B cell (primary cell): ENCODE results near the gene HADH. TPM values are rescaled to one million over a fixed set of nuclear protein-coding genes. Genes with fewer than 3 reads are reported as not detected.

ENCODE experiments used
- ATAC-seq: fragments of 200-7000 bp; cut with Tn5 transposase; one replicate; pipeline ENCODE4 v1.10.0; 2021; ENCODE audit warnings: low read depth, mild to moderate bottlenecking, moderate number of reproducible peaks, moderate library complexity
- CTCF ChIA-PET: fragments of 350-600 bp; sonication (Branson Sonifier 250); formaldehyde crosslinking; loops from one replicate; lab custom pipeline; 2021; ENCODE audit warnings: antibody characterized with exemption, inconsistent platforms; lab: Charles Lee
- POLR2A ChIA-PET: fragments of 350-600 bp; sonication (Branson Sonifier 250); formaldehyde crosslinking; loops from one replicate; lab custom pipeline; 2021; ENCODE audit warnings: antibody characterized with exemption; lab: Charles Lee
- DNase-seq: peaks from one replicate; pipeline ENCODE4 v3.0.0; 2013
- H2AFZ ChIP-seq: 2 replicates; pipeline ENCODE4 v1.6.1; 2012; ENCODE audit warnings: mild to moderate bottlenecking, low read depth, low read length; ENCODE audit not compliant: insufficient read depth, poor library complexity, severe bottlenecking
- H3K27ac ChIP-seq, 2 donors: 1 replicate in 1 of 2; 2 replicates in 1 of 2; pipeline ENCODE4 v1.5.1; 2012 to 2013; ENCODE audit warnings: low read length in 2 of 2, mild to moderate bottlenecking in 2 of 2, moderate library complexity in 1 of 2
- H3K27me3 ChIP-seq, 4 experiments: fragments of 200-600 bp in 1 of 4; sonication (generic) in 1 of 4; replicated peaks in 1 of 4; 1 replicate in 2 of 4; 2 replicates in 2 of 4; pipeline versions ENCODE4 v1.6.1 to v1.7.0; 2013 to 2016; ENCODE audit warnings: low read length in 3 of 4, mild to moderate bottlenecking in 2 of 4, mixed read lengths in 1 of 4, moderate library complexity in 1 of 4; ENCODE audit not compliant: insufficient read depth in 4 of 4, control insufficient read depth in 3 of 4; ENCODE audit errors: control extremely low read depth in 1 of 4
- H3K36me3 ChIP-seq, 2 experiments: replicated peaks in 1 of 2; 1 replicate in 1 of 2; 2 replicates in 1 of 2; pipeline versions ENCODE4 v1.6.1 to v1.7.1; 2013; ENCODE audit warnings: low read length in 1 of 2; ENCODE audit not compliant: insufficient read depth in 2 of 2, control insufficient read depth in 1 of 2; ENCODE audit errors: control extremely low read depth in 1 of 2, extremely low read depth in 1 of 2
- H3K4me1 ChIP-seq, 2 donors: fragments of 200-600 bp in 1 of 2; sonication (generic) in 1 of 2; 1 replicate in 1 of 2; 2 replicates in 1 of 2; pipeline versions ENCODE4 v1.5.1 to v1.6.1; 2013 to 2017; ENCODE audit warnings: low read length in 2 of 2; ENCODE audit not compliant: control insufficient read depth in 2 of 2, insufficient read depth in 2 of 2
- H3K4me2 ChIP-seq: replicated peaks from 2 replicates; pipeline ENCODE3; 2012; ENCODE audit warnings: mild to moderate bottlenecking, low read depth, low read length; ENCODE audit not compliant: poor library complexity, severe bottlenecking
- H3K4me3 ChIP-seq, 5 experiments: fragments of 200-600 bp in 1 of 5; sonication (generic) in 1 of 5; 1 replicate in 3 of 5; 2 replicates in 2 of 5; pipeline versions ENCODE4 v1.5.1 to v1.7.0; 2011 to 2016; ENCODE audit warnings: low read length in 4 of 5, mild to moderate bottlenecking in 4 of 5, low read depth in 2 of 5, control low read depth in 1 of 5, moderate library complexity in 1 of 5; ENCODE audit not compliant: insufficient read depth in 1 of 5; ENCODE audit errors: control extremely low read depth in 1 of 5, extremely low read depth in 1 of 5
- H3K79me2 ChIP-seq: fragments of 200-600 bp; sonication (generic); one replicate; pipeline ENCODE4 v1.6.0; 2016; ENCODE audit warnings: low read length; ENCODE audit not compliant: control insufficient read depth, insufficient read depth
- H3K9ac ChIP-seq: fragments of 200-600 bp; sonication (generic); 2 replicates; pipeline ENCODE4 v1.6.1; 2017; ENCODE audit warnings: mild to moderate bottlenecking, low read length, moderate library complexity
- H3K9me3 ChIP-seq, 3 donors: one replicate each; pipeline versions ENCODE4 v1.6.1 to v1.7.1; 2013; ENCODE audit warnings: low read length in 2 of 3; ENCODE audit not compliant: control insufficient read depth in 2 of 3, insufficient read depth in 1 of 3; ENCODE audit errors: control extremely low read depth in 1 of 3
- H4K20me1 ChIP-seq: 2 replicates; pipeline ENCODE4 v1.6.0; 2012; ENCODE audit warnings: mild to moderate bottlenecking, low read length; ENCODE audit not compliant: insufficient read depth, control insufficient read depth, poor library complexity, severe bottlenecking
- H3K27ac Mint-ChIP-seq: one replicate; pipeline ENCODE4 v1.8.0; 2021; ENCODE audit warnings: mixed read lengths
- H3K27me3 Mint-ChIP-seq: one replicate; pipeline ENCODE4 v1.8.0; 2021; ENCODE audit warnings: mixed read lengths
- H3K4me1 Mint-ChIP-seq: one replicate; pipeline ENCODE4 v1.8.0; 2021; ENCODE audit warnings: mixed read lengths
- H3K4me3 Mint-ChIP-seq: one replicate; pipeline ENCODE4 v1.8.0; 2021; ENCODE audit warnings: mixed read lengths
- H3K9me3 Mint-ChIP-seq: one replicate; pipeline ENCODE4 v1.8.0; 2022; ENCODE audit warnings: mixed read lengths; ENCODE audit not compliant: insufficient read depth
- EZH2 ChIP-seq: IDR thresholded peaks from 2 replicates; pipeline ENCODE4 v1.6.1; 2012; ENCODE audit warnings: borderline replicate concordance, low read depth, mild to moderate bottlenecking, moderate library complexity, low read length; ENCODE audit not compliant: insufficient read depth, poor library complexity, severe bottlenecking
- WGBS: methylation state at CpG from one replicate; pipeline ENCODE4 v1.1.5; 2013; ENCODE audit warnings: missing lambda C conversion rate; ENCODE audit not compliant: insufficient coverage; 5-methylcytosine and 5-hydroxymethylcytosine counted together
- intact Hi-C: fragments of 100-400 bp; cut with micrococcal nuclease; formaldehyde crosslinking; loops from one replicate; pipeline ENCODE4 v1.10.0; 2022
- polyA plus RNA-seq: library from polyadenylated mRNA; depleted of rRNA; stranded (reverse); fragments of >200 nt; gene quantifications from 2 replicates; pipeline ENCODE4 v1.2.3, GENCODE V29; 2012
- total RNA-seq, 2 donors: library from RNA; stranded (reverse); fragments of 120-200 nt in 1 of 2; gene quantifications; 1 replicate in 1 of 2; 2 replicates in 1 of 2; pipeline versions ENCODE4 v1.2.3 to v1.2.4, GENCODE V29; 2013 to 2022
- TF ChIP-seq, protein P1 (sequence below): fragments of 200-600 bp; IDR thresholded peaks from one replicate; pipeline ENCODE4 v1.8.0; 2022; ENCODE audit warnings: antibody characterized with exemption, mild to moderate bottlenecking

HADH gene
- total and polyA plus RNA-seq, 2 donors (not counting 1 experiment from before 2014, with no cell fraction given) = 21.9 to 26.1 TPM

GRCh38 chr4:108029016-108029720, 39.5 kb downstream of the HADH start:
- H3K4me1 ChIP-seq = no peaks in the 10 kb centered on the region
- ChIA-PET POLR2A (no interaction called here), CTCF (interaction anchor here (0.6 to 1.3 kb wide), 2 partner anchors 102 to 543 kb away, joined by 3 to 4 read pairs; no protein-coding TSS in a partner anchor)
- no peaks in the 10 kb centered on the region for H3K27me3 Mint-ChIP-seq
- H3K27ac ChIP-seq = no peak overlapping the region
- H4K20me1 ChIP-seq = no peaks in the 10 kb centered on the region
- DNase-seq (no peak), ATAC-seq (no peak)
- no peaks in the 10 kb centered on the region for H3K9me3 ChIP-seq
- H3K4me3 Mint-ChIP-seq = no peak overlapping the region
- H3K4me1 Mint-ChIP-seq = no peaks in the 10 kb centered on the region
- no peak overlapping the region for H3K4me2 ChIP-seq
- no peak overlapping the region for H3K27ac Mint-ChIP-seq
- no peak overlapping the region for H2AFZ ChIP-seq
- WGBS = 89% methylated on average over 8 of the region's 9 CpGs
- no peaks in the 10 kb centered on the region for H3K9me3 Mint-ChIP-seq
- intact Hi-C loops = no loop called here
- H3K79me2 ChIP-seq = no peaks in the 10 kb centered on the region
- H3K36me3 ChIP-seq = peaks cover 8 to 48% of the 10 kb centered on the region in 2 experiments
- H3K27me3 ChIP-seq = no peaks in the 10 kb centered on the region
- TF ChIP-seq, protein P1, sequence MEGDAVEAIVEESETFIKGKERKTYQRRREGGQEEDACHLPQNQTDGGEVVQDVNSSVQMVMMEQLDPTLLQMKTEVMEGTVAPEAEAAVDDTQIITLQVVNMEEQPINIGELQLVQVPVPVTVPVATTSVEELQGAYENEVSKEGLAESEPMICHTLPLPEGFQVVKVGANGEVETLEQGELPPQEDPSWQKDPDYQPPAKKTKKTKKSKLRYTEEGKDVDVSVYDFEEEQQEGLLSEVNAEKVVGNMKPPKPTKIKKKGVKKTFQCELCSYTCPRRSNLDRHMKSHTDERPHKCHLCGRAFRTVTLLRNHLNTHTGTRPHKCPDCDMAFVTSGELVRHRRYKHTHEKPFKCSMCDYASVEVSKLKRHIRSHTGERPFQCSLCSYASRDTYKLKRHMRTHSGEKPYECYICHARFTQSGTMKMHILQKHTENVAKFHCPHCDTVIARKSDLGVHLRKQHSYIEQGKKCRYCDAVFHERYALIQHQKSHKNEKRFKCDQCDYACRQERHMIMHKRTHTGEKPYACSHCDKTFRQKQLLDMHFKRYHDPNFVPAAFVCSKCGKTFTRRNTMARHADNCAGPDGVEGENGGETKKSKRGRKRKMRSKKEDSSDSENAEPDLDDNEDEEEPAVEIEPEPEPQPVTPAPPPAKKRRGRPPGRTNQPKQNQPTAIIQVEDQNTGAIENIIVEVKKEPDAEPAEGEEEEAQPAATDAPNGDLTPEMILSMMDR = no peak
- TF ChIP-seq EZH2 = no peak
- H3K4me3 ChIP-seq = no peak overlapping the region
- H3K9ac ChIP-seq = no peak overlapping the region

DNA sequence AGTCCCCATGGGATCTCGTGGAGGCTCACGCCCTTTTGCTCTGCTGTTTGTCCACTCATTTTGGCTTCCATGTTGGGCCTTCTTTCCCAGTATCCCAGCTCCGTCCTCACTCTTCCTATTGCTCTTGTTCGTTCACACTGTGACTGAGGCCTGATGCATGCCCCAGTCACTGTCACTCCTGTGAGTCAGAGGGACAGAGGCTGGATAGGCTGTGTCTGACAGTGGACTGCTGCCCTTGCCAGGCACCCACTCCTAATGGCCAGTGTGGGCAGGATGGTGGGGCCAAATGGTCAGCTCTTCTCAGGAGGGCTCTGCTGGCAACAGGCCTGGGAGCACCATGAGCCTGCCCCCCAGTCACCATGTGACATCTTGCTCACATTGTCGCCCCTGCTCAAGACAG, 40.0 kb downstream of the HADH start:
- 100% methylated on average over 2 of the region's 5 CpGs for WGBS
- no peak overlapping the region for H3K4me3 Mint-ChIP-seq
- H4K20me1 ChIP-seq = no peaks in the 10 kb centered on the region
- ChIA-PET POLR2A (no interaction called here), CTCF (interaction anchor here (1.3 kb wide), 1 partner anchor 543 kb away, joined by 3 read pairs; no protein-coding TSS in a partner anchor)
- no peaks in the 10 kb centered on the region for H3K9me3 ChIP-seq
- H2AFZ ChIP-seq = no peak overlapping the region
- DNase-seq (no peak), ATAC-seq (no peak)
- H3K4me1 ChIP-seq = no peaks in the 10 kb centered on the region
- H3K79me2 ChIP-seq = no peaks in the 10 kb centered on the region
- no peak for TF ChIP-seq EZH2
- TF ChIP-seq, protein P1 = no peak
- no peak overlapping the region for H3K4me2 ChIP-seq
- H3K27me3 Mint-ChIP-seq = no peaks in the 10 kb centered on the region
- H3K27ac ChIP-seq = no peak overlapping the region
- peaks cover 6 to 49% of the 10 kb centered on the region in 2 experiments for H3K36me3 ChIP-seq
- no peak overlapping the region for H3K9ac ChIP-seq
- no peak overlapping the region for H3K27ac Mint-ChIP-seq
- H3K27me3 ChIP-seq = no peaks in the 10 kb centered on the region
- no peaks in the 10 kb centered on the region for H3K9me3 Mint-ChIP-seq
- H3K4me1 Mint-ChIP-seq = no peaks in the 10 kb centered on the region
- intact Hi-C loops = loop anchor here (5.0 kb wide), 1 partner anchor 543 kb away; no protein-coding TSS in a partner anchor
- H3K4me3 ChIP-seq = no peak overlapping the region
